GM18505 (cell line): ENCODE measurements around the gene DCLRE1B.

ENCODE experiments used
- ATAC-seq: cut with Tn5 transposase; IDR thresholded peaks from one replicate; pipeline ENCODE4 v1.9.1; 2021; ENCODE audit not compliant: unreplicated experiment
- POLR2A ChIP-seq: IDR thresholded peaks from 4 replicates; pipeline ENCODE4 v1.6.1; 2011; ENCODE audit warnings: borderline replicate concordance; ENCODE audit not compliant: insufficient read depth, insufficient read length; ENCODE audit errors: extremely low read depth

Gene DCLRE1B

DNA sequence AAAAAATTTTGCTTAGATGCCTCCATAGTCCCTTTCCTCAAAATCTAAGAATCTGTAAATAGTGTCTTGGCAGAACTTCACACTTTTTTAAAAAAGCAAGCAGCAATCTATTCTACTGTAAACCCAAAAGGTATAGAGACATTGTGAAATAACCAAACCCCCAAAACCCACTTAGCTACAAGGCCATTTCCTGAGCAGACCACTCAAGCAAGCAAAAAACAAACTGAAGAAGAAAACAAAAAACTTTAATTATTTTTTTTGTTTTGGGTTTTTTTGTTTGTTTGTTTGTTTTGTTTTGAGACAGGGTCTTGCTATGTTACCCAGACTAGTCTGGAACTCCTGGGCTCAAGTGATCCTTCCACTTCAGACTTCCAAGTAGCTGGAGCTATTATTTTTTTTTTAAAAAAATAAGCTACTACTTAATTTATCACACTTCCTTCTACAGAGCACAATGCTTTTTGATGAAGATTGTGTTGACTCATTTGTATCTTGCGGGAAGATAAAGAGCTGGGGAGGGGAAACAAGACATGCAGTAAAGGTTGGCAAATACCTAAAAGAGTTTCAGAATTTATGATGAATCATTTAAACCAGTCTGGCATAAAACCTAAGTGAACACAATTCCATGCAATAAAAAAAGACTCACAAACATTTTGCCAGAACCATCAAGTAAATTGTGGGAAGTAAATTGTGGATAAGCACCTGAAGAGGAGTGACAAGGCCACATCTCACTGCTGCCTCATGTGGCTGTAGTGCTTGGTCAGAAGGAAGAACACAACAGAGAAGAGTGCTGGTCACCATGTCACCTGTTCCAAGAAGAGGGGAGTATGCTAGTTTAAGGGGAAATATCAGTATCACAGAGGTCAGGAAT, 30.9 kb upstream of the DCLRE1B start:
- TF ChIP-seq POLR2A, result no peak
- no peak for ATAC-seq

- no peak for TF ChIP-seq POLR2A
- no peak for ATAC-seq
Measured at GRCh38 chr1:113875714-113876113, 29.4 kb upstream of the DCLRE1B start.

GRCh38 chr1:113876176-113876575, 28.9 kb upstream of the DCLRE1B start:
- no peak for TF ChIP-seq POLR2A
- no peak for ATAC-seq

GRCh38 chr1:113879739-113880038, 25.4 kb upstream of the DCLRE1B start:
- ATAC-seq, result no peak
- TF ChIP-seq POLR2A, result no peak

- no peak for ATAC-seq
- TF ChIP-seq POLR2A, result no peak
Measured at GRCh38 chr1:113881661-113882060, 23.5 kb upstream of the DCLRE1B start.

- ATAC-seq, result no peak
- TF ChIP-seq POLR2A, result no peak
Measured at GRCh38 chr1:113886417-113887401, 18.4 kb upstream of the DCLRE1B start.

DNA sequence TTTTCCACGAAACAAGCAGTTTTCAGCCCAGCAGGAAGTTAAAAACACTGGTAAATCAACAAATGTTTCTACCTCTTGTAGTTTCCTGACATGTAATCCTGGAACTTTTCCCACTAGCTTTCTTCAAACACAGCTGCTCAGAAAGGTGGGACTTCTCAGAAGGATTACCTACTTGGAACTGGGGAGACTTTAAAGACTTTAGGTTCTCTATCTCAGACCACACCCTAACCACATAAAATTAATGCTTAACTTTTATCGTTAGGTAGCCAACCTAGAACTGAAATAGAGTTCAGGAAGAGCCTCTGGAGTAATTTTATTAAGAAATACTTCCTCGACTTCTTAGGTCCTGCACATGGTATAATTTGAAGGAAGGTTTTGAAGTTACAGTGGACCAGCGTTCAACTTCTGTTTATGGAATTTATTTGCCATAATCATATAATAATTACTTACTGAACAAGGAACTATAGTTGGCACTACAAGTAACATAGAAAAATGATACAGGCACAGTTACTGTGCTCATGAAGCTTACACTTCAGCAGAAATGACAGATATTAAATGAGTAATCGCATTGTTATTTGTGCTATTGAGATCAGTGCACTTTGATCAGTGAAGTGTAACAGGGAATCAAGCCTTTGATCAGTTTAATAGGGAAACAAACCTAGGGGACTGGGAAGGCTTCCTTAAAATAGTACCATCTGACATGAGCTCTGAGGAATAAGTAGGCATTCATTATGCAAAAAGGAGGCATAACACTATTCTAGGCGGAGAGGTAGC, 17.5 kb upstream of the DCLRE1B start, which contains the start of gene BCL2L15:
Gene BCL2L15, minus strand, starts transcription at position 180 of the 774 bp plus-strand sequence. CDS start 206 bp downstream, outside the sequence.
- ATAC-seq, result no peak
- TF ChIP-seq POLR2A, result no peak

DNA sequence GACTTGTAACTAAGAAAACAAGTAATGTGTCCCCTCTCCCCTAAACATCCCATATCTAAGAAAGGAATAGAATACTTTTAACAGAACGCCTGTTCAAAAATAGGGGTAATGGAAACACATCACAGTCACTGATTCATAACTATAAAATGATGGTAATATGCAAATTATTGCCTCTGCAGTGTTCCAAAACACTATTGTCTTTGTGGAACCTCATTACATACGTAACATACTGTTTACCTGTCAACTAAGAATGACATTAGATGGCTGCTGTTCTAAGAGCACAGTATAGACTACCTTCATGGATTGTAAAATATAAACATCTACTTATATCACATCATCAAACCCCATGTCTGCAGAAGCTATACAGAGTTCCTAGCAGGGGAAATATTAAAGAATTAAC, 14.3 kb upstream of the DCLRE1B start:
- ATAC-seq, result no peak
- no peak for TF ChIP-seq POLR2A

- no peak for TF ChIP-seq POLR2A
- no peak for ATAC-seq
Measured at GRCh38 chr1:113891631-113892220, 13.4 kb upstream of the DCLRE1B start.

DNA sequence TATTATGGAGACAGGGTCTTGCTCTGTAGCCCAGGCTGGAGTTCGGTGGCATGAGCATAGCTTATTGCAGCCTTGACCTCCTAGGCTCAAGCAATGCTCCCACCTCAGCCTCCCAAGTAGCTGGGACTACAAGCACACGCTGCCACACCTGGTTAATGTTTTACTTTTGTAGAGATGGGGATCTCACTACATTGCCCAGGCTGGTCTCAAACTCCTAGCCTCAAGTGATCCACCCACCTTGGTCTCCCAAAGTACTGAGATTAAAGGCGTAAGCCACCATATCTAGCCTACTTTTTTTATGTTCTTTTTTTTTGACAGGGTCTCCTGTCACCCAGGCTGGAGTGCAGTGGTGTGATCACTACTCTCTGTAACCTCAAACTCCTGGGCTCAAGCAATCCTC, 11.9 kb upstream of the DCLRE1B start:
- no peak for ATAC-seq
- TF ChIP-seq POLR2A, result no peak

GRCh38 chr1:113895098-113895497, 10.0 kb upstream of the DCLRE1B start:
- no peak for ATAC-seq
- no peak for TF ChIP-seq POLR2A

DNA sequence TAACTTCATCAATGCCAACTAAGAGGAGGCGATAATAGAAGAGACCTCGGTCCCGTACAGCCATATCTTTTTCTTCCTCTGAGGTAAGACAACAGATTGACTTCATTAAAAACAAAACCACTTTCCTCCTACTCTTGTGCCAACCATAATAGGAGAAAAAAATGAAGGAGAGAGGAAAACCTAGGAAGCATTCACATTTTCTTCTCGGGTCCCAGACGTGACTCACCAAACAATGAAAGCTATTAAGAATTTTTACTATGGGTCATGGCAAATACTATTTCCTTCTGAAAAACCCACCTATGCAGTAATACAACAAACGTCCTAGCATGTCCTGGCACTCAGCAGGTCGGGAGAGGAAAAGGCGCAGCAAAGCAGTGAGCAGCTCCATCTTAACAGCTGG, 9.2 kb upstream of the DCLRE1B start:
- no peak for TF ChIP-seq POLR2A
- no peak for ATAC-seq

DNA sequence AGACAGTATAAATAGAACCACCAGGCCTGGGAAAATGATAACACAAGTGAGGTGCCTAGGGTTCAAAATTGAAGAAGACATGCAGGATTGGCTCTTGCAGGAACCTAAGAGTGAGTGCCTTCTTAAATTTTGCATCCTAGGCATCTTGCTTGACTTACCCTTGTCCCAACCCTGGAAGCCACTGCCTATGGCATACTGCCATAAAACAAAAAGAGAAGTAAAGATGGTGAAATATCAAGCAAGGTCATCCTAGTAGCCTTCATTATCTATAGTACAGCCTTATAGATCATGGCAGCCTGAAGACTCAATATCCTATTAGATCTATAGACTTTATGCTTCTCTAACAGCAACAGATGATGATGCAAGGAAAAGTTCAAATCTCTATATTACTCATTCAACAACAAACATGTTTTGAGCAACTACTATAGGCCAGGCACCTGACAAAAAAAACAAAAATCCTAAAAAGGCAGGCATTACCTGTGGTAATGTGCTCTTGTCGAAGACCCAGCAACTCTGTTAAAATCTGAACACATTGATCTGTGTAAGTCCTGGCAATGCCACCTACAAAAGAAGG, 6.8 kb upstream of the DCLRE1B start:
- no peak for TF ChIP-seq POLR2A
- no peak for ATAC-seq

DNA sequence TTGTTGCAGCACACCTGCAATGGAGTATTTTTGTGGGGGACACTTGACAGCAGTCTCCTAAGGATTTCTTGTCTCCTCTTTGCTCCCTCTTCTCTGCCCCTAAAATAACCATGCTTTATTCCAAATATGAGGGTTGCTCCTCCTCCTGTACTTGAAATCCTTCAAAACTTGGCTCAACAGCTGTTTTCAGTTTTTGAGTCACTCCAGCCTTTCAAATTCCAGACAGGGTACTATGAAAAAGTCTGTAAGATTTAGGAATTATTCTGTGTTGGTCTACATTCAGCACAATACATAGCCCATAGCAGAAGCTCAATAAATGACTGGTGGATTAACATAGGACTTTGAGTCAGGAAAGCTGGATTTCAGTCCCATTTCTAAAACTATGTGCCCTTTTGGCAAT, 6.0 kb upstream of the DCLRE1B start:
- TF ChIP-seq POLR2A, result no peak

More for the DNA sequence above, 6.0 kb upstream of the DCLRE1B start:
- no peak for ATAC-seq
